SK-N-DZ (cell line): Measurements from ENCODE around the gene LRP1.

Source experiments
- DNase-seq: peaks from one replicate; pipeline ENCODE4 v3.0.0-alpha.2; 2015; ENCODE audit warnings: low spot score

Gene LRP1

DNA sequence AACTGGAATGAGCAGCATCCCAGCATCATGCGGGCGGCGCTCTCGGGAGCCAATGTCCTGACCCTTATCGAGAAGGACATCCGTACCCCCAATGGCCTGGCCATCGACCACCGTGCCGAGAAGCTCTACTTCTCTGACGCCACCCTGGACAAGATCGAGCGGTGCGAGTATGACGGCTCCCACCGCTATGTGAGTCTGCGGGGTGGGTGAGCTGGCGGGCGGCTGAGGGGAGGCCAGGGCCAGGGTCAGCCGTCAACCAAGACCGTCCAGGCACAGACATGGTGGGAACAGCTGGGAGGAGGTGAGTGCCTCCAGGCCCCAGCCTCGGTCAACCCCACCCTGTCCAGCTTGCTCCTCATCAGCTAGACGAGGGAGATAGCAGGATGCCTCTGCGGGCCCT, 62.5 kb downstream of the LRP1 start:
- no peak for DNase-seq

- DNase-seq, result no peak
These were observed 63.1 kb downstream of the LRP1 start for GRCh38 chr12:57191410-57191809.

- no peak for DNase-seq
These were observed 64.6 kb downstream of the LRP1 start for GRCh38 chr12:57192920-57193319.

DNA sequence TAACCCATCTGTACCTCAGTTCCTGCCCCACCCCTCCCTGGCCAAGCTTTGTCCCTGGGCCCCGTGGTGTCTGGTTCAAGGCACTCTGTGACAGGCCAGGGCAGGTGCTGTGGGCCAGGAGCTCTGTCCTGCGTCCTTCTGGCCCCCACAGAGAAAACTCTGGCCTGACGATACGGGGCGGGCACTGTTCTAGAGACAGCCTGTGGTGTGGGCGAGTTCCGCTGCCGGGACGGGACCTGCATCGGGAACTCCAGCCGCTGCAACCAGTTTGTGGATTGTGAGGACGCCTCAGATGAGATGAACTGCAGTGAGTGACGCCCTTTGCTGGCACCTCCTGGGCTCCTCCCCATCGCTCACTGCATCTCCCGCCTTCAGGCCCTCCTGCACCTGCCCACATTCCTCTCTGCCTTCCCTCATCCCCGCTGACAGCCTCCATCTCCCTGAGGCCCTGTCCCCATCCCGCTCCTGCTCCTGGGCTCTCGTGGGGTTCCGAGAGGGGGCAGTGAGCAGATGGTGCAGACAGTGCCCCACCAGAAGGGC, 65.5 kb downstream of the LRP1 start:
- no peak for DNase-seq

DNA sequence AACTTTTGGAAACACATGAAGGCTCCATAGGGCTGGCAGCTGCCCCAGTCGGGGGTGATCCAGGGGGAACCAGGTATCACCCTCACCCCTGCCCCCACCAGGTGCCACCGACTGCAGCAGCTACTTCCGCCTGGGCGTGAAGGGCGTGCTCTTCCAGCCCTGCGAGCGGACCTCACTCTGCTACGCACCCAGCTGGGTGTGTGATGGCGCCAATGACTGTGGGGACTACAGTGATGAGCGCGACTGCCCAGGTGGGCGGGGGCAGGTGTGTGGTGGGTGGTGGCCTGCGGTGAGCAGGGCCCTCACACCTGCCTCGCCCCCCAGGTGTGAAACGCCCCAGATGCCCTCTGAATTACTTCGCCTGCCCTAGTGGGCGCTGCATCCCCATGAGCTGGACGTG, 66.0 kb downstream of the LRP1 start:
- DNase-seq, result no peak

DNA sequence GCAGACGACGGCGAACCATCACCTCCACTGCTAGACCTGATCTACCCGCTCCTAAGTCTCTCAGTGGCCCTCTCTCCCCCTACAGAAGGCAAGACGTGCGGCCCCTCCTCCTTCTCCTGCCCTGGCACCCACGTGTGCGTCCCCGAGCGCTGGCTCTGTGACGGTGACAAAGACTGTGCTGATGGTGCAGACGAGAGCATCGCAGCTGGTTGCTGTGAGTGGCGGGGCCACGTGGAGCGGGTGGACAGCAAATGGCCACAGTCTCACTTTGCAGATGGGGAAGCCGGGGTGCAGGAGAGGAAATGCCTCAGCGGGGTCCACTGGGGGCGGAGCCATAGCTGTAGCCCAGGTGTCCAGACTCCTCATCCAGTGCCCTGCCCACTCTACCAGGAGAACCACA, 66.9 kb downstream of the LRP1 start:
- no peak for DNase-seq

- no peak for DNase-seq
These were observed 67.5 kb downstream of the LRP1 start for GRCh38 chr12:57195611-57196371.

GRCh38 chr12:57196439-57196838, 68.2 kb downstream of the LRP1 start:
- DNase-seq, result no peak

- DNase-seq, result no peak
These were observed 68.7 kb downstream of the LRP1 start for GRCh38 chr12:57196956-57197355.

DNA sequence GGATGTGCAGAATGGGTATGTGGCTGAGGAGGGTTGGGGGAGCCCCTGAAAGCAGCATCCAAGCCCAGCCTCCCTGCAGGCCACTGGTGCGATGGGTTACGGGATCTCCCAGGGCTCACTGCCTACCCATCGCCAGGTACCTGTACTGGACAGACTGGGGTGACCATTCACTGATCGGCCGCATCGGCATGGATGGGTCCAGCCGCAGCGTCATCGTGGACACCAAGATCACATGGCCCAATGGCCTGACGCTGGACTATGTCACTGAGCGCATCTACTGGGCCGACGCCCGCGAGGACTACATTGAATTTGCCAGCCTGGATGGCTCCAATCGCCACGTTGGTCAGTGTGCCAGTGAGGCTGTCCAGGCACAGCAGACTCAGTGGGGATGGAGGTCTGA, 70.0 kb downstream of the LRP1 start:
- no peak for DNase-seq

GRCh38 chr12:57199191-57199590, 70.9 kb downstream of the LRP1 start:
- no peak for DNase-seq

DNA sequence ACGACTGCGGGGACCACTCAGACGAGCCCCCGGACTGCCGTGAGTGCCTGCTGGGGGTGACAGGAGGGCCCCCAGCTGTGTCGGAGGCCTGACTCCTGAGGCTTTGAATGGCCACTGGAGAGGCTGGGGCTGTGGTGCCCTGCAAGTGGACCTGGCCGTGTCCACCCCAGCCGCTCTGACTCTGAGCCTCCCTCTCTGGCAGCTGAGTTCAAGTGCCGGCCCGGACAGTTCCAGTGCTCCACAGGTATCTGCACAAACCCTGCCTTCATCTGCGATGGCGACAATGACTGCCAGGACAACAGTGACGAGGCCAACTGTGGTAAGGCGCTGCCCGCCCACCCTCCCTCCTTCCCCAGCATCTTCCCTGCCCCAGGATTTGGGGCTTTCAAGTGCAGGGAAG, 72.2 kb downstream of the LRP1 start:
- no peak for DNase-seq

GRCh38 chr12:57201219-57201618, 72.9 kb downstream of the LRP1 start:
- no peak for DNase-seq

DNA sequence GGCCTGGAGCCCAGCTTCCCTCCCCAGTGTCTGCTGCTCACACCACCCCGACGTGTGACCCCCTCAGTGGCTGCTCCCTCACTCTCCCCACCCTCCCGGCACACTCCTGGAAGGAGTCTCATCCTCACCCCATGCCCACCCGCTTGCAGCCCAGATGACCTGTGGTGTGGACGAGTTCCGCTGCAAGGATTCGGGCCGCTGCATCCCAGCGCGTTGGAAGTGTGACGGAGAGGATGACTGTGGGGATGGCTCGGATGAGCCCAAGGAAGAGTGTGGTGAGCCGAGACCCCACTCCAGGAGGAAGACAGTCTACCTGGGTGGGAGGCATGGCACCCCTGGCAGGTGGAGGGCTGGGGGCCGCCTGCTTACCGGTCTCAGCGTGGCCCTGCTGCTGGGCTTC, 73.3 kb downstream of the LRP1 start:
- no peak for DNase-seq

GRCh38 chr12:57202321-57202720, 74.0 kb downstream of the LRP1 start:
- no peak for DNase-seq

DNA sequence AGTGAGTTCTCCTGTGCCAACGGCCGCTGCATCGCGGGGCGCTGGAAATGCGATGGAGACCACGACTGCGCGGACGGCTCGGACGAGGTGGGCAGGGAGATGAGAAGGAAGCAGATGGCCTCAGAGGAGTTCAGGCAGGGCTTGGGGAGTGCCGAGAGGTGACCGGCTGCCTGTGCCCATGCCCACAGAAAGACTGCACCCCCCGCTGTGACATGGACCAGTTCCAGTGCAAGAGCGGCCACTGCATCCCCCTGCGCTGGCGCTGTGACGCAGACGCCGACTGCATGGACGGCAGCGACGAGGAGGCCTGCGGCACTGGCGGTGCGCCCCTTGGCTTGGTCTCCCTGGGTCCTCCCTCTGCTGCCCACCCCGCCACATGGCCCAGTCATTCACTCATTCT, 74.9 kb downstream of the LRP1 start:
- no peak for DNase-seq

DNA sequence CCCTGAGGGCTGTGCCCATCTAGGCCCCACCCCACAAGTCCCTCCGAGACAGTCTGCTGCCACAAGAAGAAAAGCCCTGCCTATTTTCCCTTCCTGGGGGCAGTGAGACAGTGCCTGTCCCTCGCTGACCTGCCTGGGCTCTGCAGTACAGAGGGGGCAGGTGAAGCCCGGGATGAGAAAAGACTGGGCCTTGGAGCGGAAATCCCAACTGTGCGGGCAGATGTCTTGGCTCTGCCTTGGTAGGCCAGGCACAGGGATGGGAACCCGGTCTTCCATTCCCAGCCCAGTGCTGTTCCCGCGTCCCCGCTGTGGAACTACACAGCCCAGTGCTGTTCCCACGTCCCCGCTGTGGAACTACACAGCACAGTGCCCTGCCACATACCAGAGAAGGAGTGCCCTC, 75.5 kb downstream of the LRP1 start:
- no peak for DNase-seq

DNA sequence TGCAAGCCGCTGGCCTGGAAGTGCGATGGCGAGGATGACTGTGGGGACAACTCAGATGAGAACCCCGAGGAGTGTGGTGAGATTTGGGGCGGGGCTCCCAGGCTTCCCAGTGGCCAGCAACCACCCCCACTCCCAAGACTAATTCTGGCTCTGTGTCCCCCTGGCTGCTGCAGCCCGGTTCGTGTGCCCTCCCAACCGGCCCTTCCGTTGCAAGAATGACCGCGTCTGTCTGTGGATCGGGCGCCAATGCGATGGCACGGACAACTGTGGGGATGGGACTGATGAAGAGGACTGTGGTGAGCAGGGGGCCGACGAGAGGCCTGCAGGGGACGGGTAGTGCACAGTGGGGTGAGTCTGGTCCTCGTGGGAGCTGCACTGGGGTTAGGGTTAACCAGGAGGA, 76.2 kb downstream of the LRP1 start:
- no peak for DNase-seq

DNA sequence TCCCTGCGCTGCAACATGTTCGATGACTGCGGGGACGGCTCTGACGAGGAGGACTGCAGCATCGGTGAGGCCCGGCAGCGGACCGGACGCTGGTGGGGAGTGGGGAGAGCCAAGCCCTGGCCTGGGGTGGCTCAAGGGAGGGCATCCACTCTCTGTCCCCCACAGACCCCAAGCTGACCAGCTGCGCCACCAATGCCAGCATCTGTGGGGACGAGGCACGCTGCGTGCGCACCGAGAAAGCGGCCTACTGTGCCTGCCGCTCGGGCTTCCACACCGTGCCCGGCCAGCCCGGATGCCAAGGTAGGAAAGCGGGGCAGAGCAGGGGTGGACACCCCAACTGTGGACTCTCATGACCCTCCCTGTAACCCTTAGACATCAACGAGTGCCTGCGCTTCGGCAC, 76.9 kb downstream of the LRP1 start:
- DNase-seq, result no peak

DNA sequence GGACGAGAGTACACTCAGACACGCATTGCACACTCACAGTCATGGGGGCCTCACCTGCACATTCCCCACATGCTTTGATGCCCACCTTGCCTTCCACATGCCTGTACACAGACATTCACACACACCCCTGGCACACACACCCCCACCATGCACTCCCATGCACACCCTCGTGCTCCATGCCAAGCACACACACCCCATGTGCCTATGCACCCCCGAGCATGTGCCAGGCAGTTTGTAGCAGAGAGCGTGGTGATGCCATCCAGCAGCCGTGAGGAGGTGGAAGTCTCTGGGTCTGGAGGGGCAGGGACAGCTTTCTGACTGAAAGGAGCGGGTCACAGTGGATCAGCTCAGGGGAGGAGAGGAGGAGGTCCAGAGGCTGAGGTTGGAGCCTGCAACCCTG, 77.6 kb downstream of the LRP1 start:
- DNase-seq, result no peak

GRCh38 chr12:57207731-57208630, 79.7 kb downstream of the LRP1 start:
- DNase-seq, result no peak

- DNase-seq, result no peak
These were observed 80.5 kb downstream of the LRP1 start for GRCh38 chr12:57208631-57209282.
